ENCODE results near the gene MAN2B2. TPM values are rescaled to one million over a fixed set of nuclear protein-coding genes. Genes with fewer than 3 reads are reported as not detected.
A peak's percentile ranks its signal among the peaks of the same experiment; 100 is the strongest.

The MAN2B2 gene
- total RNA-seq, 2 donors from 2014 or later, result 30.7 to 31.1 TPM

DNA sequence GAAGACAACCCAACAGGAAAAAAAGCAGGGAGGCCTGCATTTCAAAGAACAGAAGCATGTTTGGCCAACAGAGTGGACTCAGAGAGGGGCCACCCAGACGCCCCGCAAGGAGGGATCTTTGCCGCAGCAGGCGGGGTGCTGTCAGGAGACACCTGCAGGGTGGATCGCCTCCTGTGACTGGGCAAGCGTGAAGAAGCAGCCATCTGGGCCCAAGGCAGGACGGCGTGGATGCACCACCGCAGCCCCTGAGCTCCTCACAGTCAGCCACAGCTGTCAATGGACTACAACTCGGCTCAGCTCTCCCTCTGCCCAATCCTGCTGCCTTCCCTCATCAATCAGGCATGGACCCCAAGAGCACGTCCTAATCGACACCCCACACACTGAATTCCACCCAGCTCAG, 32.0 kb upstream of the MAN2B2 start:
- Histone ChIP-seq H3K27ac (no peak overlapping the region), H3K36me3 (no peaks in the 10 kb centered on the region), H3K9me3 (no peaks in the 10 kb centered on the region), H3K4me3 (no peak overlapping the region), H3K4me1 (no peaks in the 10 kb centered on the region), H3K9ac (ENCODE audit: low read depth in 2 of 2, low read length in 2 of 2) (no peak overlapping the region), H3K27me3 (no peaks in the 10 kb centered on the region)
- no peak for DNase-seq
- TF ChIP-seq, protein P1, sequence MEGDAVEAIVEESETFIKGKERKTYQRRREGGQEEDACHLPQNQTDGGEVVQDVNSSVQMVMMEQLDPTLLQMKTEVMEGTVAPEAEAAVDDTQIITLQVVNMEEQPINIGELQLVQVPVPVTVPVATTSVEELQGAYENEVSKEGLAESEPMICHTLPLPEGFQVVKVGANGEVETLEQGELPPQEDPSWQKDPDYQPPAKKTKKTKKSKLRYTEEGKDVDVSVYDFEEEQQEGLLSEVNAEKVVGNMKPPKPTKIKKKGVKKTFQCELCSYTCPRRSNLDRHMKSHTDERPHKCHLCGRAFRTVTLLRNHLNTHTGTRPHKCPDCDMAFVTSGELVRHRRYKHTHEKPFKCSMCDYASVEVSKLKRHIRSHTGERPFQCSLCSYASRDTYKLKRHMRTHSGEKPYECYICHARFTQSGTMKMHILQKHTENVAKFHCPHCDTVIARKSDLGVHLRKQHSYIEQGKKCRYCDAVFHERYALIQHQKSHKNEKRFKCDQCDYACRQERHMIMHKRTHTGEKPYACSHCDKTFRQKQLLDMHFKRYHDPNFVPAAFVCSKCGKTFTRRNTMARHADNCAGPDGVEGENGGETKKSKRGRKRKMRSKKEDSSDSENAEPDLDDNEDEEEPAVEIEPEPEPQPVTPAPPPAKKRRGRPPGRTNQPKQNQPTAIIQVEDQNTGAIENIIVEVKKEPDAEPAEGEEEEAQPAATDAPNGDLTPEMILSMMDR (IDR thresholded peaks at IDR 0.05), result no peak
- intact Hi-C loops (cut with DNase I), result no loop called here

GRCh38 chr4:6546091-6546490, 28.9 kb upstream of the MAN2B2 start:
- no peak overlapping the region for H3K9ac ChIP-seq (ENCODE audit: low read depth in 2 of 2, low read length in 2 of 2)
- H3K27ac ChIP-seq, result no peak overlapping the region
- no peaks in the 10 kb centered on the region for H3K36me3 ChIP-seq
- no peaks in the 10 kb centered on the region for H3K9me3 ChIP-seq
- H3K4me1 ChIP-seq, result no peaks in the 10 kb centered on the region
- TF ChIP-seq, protein P1 (IDR thresholded peaks at IDR 0.05), result no peak
- DNase-seq, result no peak
- no peak overlapping the region for H3K4me3 ChIP-seq
- no peaks in the 10 kb centered on the region for H3K27me3 ChIP-seq
- intact Hi-C loops (cut with DNase I), result loop anchor here (5.0 kb wide), 1 partner anchor 214 kb away; no protein-coding TSS in a partner anchor

DNA sequence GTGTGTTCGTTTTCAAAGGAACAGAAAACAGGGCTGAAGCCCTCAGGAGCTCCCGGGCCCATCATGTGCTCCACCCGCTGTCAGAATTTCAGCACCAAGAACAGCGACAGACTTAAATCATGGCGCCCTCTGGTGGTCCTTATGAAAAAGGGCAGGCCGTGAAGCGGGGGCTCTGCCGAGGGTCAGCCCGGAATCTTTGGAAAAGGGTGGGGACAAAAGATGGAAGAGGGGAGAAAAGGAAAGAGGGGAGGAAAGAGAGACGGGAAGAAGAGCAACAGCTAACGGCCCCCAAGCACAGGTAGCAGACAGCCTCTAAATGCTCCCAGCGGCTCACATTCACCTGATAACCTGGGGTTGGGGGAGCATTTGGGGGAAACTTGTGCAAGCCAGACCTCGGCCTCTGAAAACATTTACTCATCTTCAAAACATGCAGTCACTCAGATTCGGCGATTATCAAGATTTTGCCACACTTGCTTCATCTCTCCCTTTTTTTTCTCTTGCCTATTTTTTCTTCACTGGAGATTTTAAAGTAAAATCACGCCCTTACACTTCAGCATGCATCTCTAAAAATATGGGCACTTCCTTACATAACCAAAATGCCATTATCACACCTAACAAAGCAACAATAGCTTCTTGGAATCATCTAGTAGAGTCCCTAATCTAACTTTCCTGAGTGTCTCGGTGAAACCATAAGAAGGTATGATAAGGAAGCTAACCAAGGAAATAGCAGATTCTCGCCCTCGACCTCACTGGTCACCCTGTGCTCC, 28.1 kb upstream of the MAN2B2 start:
- Histone ChIP-seq H3K4me1 (no peaks in the 10 kb centered on the region), H3K27me3 (no peaks in the 10 kb centered on the region), H3K27ac (no peak overlapping the region), H3K4me3 (no peak overlapping the region), H3K9me3 (no peaks in the 10 kb centered on the region), H3K36me3 (no peaks in the 10 kb centered on the region), H3K9ac (ENCODE audit: low read depth in 2 of 2, low read length in 2 of 2) (no peak overlapping the region)
- intact Hi-C loops (cut with DNase I), result loop anchor here (5.0 kb wide), 1 partner anchor 215 kb away; no protein-coding TSS in a partner anchor
- TF ChIP-seq, protein P1 (IDR thresholded peaks at IDR 0.05), result peak; percentile 71
- peak; percentile 27 for DNase-seq

- H3K27me3 ChIP-seq, result no peaks in the 10 kb centered on the region
- H3K36me3 ChIP-seq, result no peaks in the 10 kb centered on the region
- no peak overlapping the region for H3K4me3 ChIP-seq
- no peaks in the 10 kb centered on the region for H3K4me1 ChIP-seq
- DNase-seq, result no peak
- H3K27ac ChIP-seq, result no peak overlapping the region
- intact Hi-C loops (cut with DNase I), result loop anchor here (5.0 kb wide), 1 partner anchor 216 kb away; no protein-coding TSS in a partner anchor
- TF ChIP-seq, protein P1 (IDR thresholded peaks at IDR 0.05), result no peak
- no peaks in the 10 kb centered on the region for H3K9me3 ChIP-seq
- H3K9ac ChIP-seq (ENCODE audit: low read depth in 2 of 2, low read length in 2 of 2), result no peak overlapping the region
Observed at GRCh38 chr4:6548201-6548881, 26.6 kb upstream of the MAN2B2 start.

DNA sequence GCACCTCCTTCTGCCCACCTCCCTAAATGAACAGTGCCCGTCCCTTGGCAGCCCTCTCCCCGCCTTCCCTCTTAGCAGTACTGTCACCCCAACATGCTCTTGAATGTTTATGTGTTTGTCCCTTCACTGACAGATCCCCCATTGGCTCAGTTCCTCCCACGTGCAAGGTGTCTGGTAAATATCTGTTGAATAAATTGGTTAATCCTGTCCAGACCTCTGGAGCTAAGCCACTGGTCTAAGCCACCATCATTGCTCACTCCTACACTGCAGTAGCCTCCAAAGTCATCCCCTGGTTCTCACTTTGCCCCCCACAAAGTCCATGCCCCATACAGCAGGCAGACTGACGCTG, 26.1 kb upstream of the MAN2B2 start:
- Histone ChIP-seq H3K27ac (no peak overlapping the region), H3K9ac (ENCODE audit: low read depth in 2 of 2, low read length in 2 of 2) (no peak overlapping the region), H3K27me3 (no peaks in the 10 kb centered on the region), H3K4me3 (no peak overlapping the region), H3K36me3 (no peaks in the 10 kb centered on the region), H3K4me1 (no peaks in the 10 kb centered on the region), H3K9me3 (no peaks in the 10 kb centered on the region)
- intact Hi-C loops (cut with DNase I), result loop anchor here (5.0 kb wide), 1 partner anchor 217 kb away; no protein-coding TSS in a partner anchor
- TF ChIP-seq, protein P1 (IDR thresholded peaks at IDR 0.05), result no peak
- DNase-seq, result no peak
